KOPT-K1 (cell line): ENCODE measurements around the gene MYH4.

Experiments used
- H3K27ac ChIP-seq: fragments of 200-600 bp; sonication (generic); 2 replicates; pipeline ENCODE4 v1.5.1; 2016; ENCODE audit warnings: antibody characterized with exemption, mild to moderate bottlenecking, low read depth, low read length; ENCODE audit not compliant: poor library complexity, severe bottlenecking
- H3K36me3 ChIP-seq: fragments of 200-600 bp; sonication (generic); 2 replicates; pipeline ENCODE4 v1.5.1; 2017; ENCODE audit warnings: antibody characterized with exemption, mild to moderate bottlenecking, low read length, moderate library complexity; ENCODE audit not compliant: insufficient read depth
- H3K9me3 ChIP-seq: fragments of 200-600 bp; sonication (generic); 2 replicates; pipeline ENCODE4 v1.5.1; 2017; ENCODE audit warnings: antibody characterized with exemption, low read length, mild to moderate bottlenecking; ENCODE audit not compliant: insufficient read depth, poor library complexity, severe bottlenecking

The MYH4 gene

DNA sequence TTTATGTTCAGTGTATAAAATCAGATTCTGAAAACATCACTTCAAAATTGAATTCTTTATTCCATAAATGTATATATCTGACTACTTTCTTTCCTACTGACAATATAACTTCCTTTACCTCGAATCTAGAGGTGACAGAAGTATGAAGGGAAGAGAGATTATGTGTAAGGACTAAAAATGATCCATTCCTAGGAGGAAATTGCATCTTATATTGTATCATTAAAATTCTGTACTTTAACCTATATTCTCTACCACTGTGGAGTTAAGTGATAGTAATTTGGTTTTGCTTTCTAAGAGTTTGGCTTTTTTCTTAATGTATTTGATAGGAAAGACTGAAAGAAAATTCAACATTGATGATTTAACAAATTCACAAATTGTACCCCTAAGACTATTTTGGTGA is 11.4 kb downstream of the MYH4 start:
- Histone ChIP-seq H3K27ac (no peak overlapping the region), H3K9me3 (no peaks in the 10 kb centered on the region), H3K36me3 (no peaks in the 10 kb centered on the region)

DNA sequence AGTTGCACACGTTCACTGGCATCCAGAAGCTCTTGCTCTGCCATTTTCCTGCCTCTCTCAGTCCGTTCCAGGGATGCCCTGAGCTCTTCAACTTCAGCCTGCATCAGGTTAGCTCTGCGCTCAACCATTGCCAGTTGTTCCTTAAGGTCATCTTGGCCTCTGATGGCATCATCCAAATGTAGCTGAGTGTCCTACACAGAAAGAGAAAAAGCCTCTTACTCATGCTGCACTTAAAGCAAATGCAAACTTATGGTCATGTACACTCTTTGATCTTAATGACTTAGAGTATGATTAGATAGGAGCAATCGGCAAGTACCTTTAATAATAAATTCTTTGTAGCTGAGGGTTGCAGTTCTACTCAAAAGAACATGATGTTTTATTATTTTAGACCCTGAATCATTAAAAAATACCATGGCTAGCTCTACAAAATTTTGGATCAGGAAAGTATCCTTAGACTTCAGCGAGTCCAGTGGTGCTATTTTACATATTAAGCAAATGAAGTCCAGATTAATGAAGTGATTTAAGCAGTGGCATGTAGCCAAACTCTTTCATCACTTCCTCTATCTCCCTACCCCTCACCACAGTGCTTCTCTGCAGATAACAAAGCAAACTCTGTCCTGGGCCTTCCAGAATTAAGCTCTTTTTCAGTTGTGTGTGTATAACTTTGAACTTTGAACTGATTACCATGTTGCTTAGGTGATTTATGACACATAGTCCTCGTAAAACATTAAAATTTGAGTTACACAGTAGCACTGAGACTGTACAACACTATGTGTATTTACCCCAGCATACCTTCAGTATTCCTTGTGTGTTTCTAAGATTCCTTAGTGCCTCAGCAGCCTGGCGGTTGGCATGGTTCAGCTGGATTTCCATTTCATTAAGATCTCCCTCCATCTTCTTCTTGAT is 22.1 kb downstream of the MYH4 start:
- Histone ChIP-seq H3K9me3 (no peaks in the 10 kb centered on the region), H3K27ac (no peak overlapping the region), H3K36me3 (no peaks in the 10 kb centered on the region)

DNA sequence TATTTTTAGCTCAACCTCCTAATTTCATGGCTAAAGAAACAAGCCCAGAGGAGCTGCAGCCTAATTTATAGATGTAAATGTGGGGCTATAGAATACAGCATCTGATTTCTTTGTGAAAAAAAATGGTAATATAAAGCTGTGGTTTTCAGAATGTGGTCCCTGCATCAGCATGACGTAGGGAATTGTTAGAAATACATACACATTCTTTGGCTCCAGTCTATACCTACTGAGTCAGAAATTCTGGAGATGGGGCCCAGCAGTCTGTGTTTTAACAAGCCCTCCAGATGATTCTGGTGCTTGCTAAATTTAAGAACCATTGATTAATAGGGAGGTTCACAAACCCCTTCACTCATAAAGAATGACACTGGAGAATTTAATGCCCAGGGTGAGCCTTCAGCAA is 29.5 kb downstream of the MYH4 start:
- H3K36me3 ChIP-seq: no peaks in the 10 kb centered on the region
- no peak overlapping the region for H3K27ac ChIP-seq
- no peaks in the 10 kb centered on the region for H3K9me3 ChIP-seq

DNA sequence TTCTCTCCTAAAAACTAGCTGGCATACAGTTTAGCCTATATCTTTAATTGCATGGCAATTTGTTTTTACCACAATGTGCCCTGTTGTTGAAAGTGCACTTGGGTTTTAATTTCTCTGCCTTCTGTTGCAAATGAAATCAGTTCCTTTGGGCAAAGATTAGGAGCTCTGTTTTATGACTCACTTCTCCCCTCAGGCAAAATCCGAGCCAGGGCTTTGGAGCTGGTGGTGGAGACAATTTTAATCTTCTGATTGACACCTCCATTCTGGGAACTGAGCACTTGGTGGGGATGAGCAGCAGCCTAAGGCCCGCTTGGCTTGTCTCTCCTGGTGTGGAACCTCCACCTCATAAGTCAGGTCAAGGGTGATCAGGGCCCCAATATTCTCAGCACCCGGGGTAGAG is 34.3 kb downstream of the MYH4 start:
- Histone ChIP-seq H3K36me3 (no peaks in the 10 kb centered on the region), H3K27ac (no peak overlapping the region), H3K9me3 (no peaks in the 10 kb centered on the region)

DNA sequence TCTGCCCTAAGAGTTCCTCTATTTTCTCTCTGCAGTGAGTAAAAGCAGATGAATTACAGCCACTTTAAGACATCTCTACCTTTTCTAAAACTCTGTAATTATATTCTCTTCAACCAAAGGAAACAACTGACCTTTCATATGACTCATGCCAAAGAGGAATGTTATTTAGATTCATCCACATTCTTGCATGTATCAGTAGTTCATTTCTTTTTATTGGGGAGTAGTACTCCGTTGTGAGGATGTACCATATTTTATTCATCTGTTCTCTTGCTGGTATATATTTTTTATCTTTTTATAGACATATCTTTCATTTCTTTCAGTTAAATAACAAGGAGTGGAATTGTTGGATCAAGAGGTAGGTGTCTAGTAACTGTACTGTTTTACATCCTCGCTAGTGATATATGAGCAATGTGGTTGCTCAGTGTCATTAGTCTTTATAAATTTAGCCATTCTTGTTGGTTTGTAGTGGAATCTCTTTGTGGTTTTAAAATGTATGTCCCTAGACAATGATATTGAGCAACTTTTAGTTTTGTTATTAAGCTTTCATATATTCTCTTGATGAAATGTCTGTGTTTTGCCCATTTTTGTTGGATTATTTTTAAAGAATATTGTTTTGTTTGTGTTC is 39.8 kb downstream of the MYH4 start:
- no peaks in the 10 kb centered on the region for H3K36me3 ChIP-seq
- no peaks in the 10 kb centered on the region for H3K9me3 ChIP-seq
- H3K27ac ChIP-seq: no peak overlapping the region

DNA sequence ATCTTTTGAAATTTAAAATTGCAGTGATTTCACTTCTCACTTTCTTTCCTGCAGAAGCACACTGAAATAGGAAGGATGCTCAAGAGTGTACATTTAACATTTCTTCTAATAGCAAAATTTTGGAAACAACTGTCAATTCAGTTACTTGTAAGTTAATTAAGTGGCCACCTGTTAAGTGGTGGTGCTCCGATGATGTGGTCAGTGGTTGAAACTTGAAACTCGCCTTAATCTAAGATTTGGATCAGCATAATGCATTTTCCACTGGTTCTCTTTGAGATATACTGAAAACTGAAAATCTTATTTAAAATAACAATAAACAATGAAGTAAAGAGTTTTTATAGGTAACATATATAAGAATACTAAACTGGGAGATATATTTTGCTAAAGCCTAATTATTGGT is 40.6 kb downstream of the MYH4 start:
- Histone ChIP-seq H3K27ac (no peak overlapping the region), H3K36me3 (no peaks in the 10 kb centered on the region), H3K9me3 (no peaks in the 10 kb centered on the region)

DNA sequence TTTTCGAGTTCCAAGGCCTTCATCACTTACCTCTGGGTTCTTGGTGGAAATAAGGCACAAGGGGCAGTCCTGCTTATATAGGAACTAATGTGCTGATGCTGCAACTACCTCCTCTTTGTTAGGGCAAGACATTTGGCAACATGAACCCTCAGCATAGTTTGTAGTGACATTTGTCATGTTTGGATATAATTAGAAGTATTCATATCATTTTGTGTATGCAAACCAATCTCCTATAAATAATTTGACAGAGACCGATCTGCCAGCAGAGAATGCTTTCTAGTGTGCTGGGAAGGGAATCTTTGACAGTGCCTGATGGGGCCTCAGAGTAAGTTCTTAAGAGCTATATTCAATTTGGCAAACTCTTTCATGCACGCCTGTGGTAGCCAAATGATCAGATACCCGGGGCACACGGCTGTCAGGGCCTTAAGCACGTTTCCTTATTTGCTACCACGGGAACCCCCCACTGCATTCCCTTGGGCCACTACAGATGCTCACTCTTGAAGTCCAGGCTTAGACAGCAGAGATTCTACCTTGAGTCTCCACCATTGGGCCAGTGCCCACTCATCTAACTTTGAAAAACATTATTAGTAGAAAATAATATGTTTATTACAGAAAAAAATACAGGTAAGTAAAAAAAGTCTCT is 47.3 kb downstream of the MYH4 start, which contains the start of gene MYH8:
Gene MYH8 (minus strand): TSS at position 51 of the 643 bp plus-strand sequence. CDS start 1,723 bp downstream, outside the sequence.
- Histone ChIP-seq H3K36me3 (no peaks in the 10 kb centered on the region), H3K9me3 (no peaks in the 10 kb centered on the region), H3K27ac (no peak within 1 kb of the TSS)

DNA sequence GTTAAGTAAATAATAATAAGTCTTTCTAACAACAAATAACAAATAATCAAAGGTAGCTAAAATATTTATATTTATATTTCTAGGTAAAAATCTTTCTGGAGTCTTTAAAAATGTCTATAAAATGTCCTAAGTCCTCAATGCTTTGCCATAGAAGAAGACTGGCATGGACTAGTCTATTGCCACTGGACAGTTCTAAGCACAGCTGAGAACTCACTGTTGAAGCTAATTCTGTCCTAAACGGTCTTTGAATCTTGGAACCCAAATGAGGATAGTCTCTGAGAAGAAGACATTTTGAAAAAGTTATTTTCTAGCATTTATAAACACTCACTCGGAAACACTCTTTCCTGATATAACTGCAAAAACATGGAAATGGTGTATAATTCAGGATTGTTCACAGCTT is 48.1 kb downstream of the MYH4 start:
- Histone ChIP-seq H3K27ac (no peak overlapping the region), H3K36me3 (no peaks in the 10 kb centered on the region), H3K9me3 (no peaks in the 10 kb centered on the region)

DNA sequence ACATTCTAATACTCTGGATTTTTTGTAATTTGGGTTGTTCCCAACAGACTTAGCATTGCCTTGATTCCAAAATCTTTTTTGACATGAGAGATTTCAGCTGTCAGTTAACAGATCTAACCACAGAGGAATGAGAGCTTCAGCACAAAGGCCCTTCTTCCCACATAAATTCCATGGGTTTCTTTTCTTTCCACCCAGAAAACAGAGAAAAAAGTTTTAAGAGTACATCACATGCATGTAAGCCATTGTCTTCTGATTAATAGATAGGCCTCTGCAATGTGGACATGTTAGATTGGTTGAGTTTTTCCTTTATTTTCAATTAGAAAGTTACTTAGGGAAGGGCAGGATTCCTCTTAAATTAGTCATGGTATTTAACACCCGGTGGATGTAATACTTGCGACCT is 48.5 kb downstream of the MYH4 start:
- Histone ChIP-seq H3K9me3 (no peaks in the 10 kb centered on the region), H3K27ac (no peak overlapping the region), H3K36me3 (no peaks in the 10 kb centered on the region)

DNA sequence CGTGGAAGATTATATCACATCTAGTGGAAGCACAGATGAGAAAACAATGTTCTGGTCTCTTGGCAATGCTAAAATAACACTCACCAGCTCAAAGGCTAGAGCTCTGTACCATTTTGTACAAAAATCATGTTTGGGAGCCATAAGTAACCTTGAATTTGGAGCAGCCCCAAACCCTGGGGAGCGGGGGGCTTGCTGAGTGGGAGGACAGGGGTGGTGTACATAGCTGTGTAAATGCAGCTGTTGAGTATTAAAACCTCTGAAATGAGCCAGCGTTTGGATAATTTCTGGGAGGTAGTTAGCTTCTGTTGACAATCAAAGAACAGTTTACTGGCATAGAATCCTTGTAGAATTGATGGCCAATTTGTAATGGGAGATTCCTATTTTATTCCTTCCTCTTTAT is 51.9 kb downstream of the MYH4 start:
- Histone ChIP-seq H3K36me3 (no peaks in the 10 kb centered on the region), H3K9me3 (no peaks in the 10 kb centered on the region), H3K27ac (no peak overlapping the region)

DNA sequence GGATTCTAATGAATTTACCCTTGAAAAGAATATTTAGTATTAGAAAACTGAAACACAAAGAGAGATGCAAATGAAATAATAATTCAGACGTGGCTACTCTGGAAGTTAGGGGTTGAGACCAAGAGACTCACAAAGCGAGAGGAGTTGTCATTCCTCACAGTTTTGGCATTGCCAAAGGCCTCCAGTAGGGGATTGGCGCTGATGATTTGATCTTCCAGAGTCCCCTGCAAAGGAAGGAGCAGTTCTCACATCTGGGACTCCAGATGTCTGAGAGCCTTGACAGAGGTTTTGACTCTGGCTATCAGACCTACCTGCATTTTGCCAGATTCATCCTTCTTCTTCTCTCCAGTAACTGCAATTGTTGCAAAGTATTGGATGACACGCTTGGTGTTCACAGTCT is 54.2 kb downstream of the MYH4 start:
- Histone ChIP-seq H3K9me3 (no peaks in the 10 kb centered on the region), H3K27ac (no peak overlapping the region), H3K36me3 (no peaks in the 10 kb centered on the region)

DNA sequence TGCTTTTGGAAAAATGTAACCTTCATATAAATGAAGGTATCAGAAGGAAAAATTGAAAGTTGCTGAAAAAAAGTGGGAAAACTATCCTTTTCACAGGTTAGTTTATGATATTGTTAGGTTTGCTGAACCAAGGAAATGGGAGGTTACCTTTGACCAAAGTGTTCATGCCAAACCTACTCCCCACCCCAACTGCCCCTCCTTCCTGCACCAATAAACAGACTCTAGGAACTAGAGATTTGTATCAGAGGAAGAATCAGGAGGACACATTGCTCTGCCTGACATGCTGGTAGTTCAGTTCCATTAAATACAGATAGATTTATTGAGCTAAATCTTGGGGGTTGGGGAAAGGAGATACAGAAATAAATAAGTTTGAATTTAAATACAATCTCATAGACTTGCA is 65.8 kb downstream of the MYH4 start:
- Histone ChIP-seq H3K9me3 (no peaks in the 10 kb centered on the region), H3K27ac (no peak overlapping the region), H3K36me3 (no peaks in the 10 kb centered on the region)

DNA sequence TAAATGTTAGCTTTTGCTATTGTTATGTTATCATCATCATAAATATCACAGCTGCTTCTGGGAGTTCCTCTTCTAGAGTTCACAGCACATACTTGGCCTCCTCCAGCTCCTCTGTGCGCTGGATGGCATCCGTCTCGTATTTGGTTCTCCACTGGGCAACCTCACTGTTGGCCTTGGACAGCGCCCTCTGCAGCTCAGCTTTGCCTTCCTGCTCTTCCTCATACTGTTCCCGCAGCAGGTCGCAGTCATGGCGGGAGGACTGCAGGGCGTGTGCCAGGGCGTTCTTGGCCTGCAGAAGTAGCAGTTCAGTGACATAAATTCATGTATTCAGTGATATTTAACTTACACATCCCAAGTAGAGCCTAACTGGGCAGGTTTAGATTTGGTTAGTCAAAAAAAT is 71.0 kb downstream of the MYH4 start:
- no peaks in the 10 kb centered on the region for H3K36me3 ChIP-seq
- no peak overlapping the region for H3K27ac ChIP-seq

DNA sequence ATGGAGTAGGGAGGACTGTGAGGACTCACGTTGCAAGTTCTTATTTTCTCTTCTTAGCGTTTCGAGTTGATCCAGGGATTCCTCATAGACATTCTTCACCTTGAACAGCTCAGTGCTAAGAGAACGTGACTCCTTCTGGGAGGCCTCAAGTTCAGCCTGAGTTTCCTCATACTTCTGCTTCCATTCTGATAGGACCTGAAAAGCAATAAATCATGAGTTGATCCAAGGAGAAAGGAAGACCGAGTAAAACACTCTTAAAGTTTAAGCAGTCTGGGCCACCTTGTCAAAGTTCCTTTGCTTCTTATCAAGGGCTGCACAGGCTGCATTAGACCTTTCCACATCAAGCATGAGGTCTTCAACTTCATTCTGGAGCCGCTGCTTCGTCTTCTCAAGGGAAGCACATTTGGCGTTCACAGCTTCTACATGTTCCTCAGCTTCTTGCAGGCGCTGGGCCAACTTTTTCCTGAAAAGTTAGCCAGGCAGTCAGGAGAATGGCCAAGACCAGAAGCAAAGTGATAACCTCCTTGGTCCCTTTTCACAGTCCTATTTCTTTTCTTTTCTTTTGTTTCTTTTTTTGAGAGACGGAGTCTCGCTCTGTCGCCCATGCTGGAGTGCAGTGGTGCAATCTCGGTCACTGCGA is 72.7 kb downstream of the MYH4 start:
- no peak overlapping the region for H3K27ac ChIP-seq
- H3K9me3 ChIP-seq: no peaks in the 10 kb centered on the region
- no peaks in the 10 kb centered on the region for H3K36me3 ChIP-seq

More for the DNA sequence above, 71.0 kb downstream of the MYH4 start:
- H3K9me3 ChIP-seq: no peaks in the 10 kb centered on the region
